HG03025 (cell line): Measurements from ENCODE around the gene DMAP1.

ENCODE experiments used
- ATAC-seq: cut with Tn5 transposase; IDR thresholded peaks from one replicate; pipeline ENCODE4 v1.9.1; 2021; ENCODE audit warnings: mild to moderate bottlenecking, moderate library complexity; ENCODE audit not compliant: unreplicated experiment, low FRiP score

DMAP1 gene

GRCh38 chr1:44227211-44227610 is 13.9 kb downstream of the DMAP1 start:
- ATAC-seq = no peak

GRCh38 chr1:44228218-44228617 is 14.9 kb downstream of the DMAP1 start:
- no peak for ATAC-seq

- ATAC-seq = no peak
Observed at GRCh38 chr1:44229435-44230167, 16.3 kb downstream of the DMAP1 start.

GRCh38 chr1:44230796-44231195 is 17.5 kb downstream of the DMAP1 start:
- no peak for ATAC-seq

- no peak for ATAC-seq
Observed at GRCh38 chr1:44233593-44233992, 20.3 kb downstream of the DMAP1 start.

- no peak for ATAC-seq
Observed at GRCh38 chr1:44235808-44236207, 22.5 kb downstream of the DMAP1 start.

- ATAC-seq = no peak
Observed at GRCh38 chr1:44236490-44237272, 23.4 kb downstream of the DMAP1 start.

GRCh38 chr1:44237721-44238457 is 24.6 kb downstream of the DMAP1 start:
- ATAC-seq = no peak

- ATAC-seq = no peak
Observed at GRCh38 chr1:44238660-44239059, 25.4 kb downstream of the DMAP1 start.

GRCh38 chr1:44239331-44239960 is 26.2 kb downstream of the DMAP1 start:
- ATAC-seq = no peak

- no peak for ATAC-seq
Observed at GRCh38 chr1:44239961-44240371, 26.7 kb downstream of the DMAP1 start.

GRCh38 chr1:44240802-44241671 is 27.8 kb downstream of the DMAP1 start:
- ATAC-seq = no peak

- ATAC-seq = no peak
Observed at GRCh38 chr1:44242746-44243145, 29.5 kb downstream of the DMAP1 start.

- no peak for ATAC-seq
Observed at GRCh38 chr1:44243782-44244495, 30.7 kb downstream of the DMAP1 start.

- ATAC-seq = no peak
Observed at GRCh38 chr1:44244986-44245385, 31.7 kb downstream of the DMAP1 start.

GRCh38 chr1:44246806-44247205 is 33.5 kb downstream of the DMAP1 start:
- ATAC-seq = no peak

- no peak for ATAC-seq
Observed at GRCh38 chr1:44249543-44249942, 36.3 kb downstream of the DMAP1 start.

GRCh38 chr1:44250068-44250781 is 37.0 kb downstream of the DMAP1 start:
- no peak for ATAC-seq

- ATAC-seq = no peak
Observed at GRCh38 chr1:44251486-44251885, 38.2 kb downstream of the DMAP1 start.
